Stimulated activated CD4-positive, alpha-beta T cell treated with anti-CD3 and anti-CD28 coated beads, Interleukin-2, amount 100 ng/mL, for 48 hours (primary cell): ENCODE data around the gene APOBEC4.

Experiments
- DNase-seq, 2 donors: peaks; one replicate each; pipeline ENCODE4 v3.0.0-alpha.2; 2020

APOBEC4 gene

DNA sequence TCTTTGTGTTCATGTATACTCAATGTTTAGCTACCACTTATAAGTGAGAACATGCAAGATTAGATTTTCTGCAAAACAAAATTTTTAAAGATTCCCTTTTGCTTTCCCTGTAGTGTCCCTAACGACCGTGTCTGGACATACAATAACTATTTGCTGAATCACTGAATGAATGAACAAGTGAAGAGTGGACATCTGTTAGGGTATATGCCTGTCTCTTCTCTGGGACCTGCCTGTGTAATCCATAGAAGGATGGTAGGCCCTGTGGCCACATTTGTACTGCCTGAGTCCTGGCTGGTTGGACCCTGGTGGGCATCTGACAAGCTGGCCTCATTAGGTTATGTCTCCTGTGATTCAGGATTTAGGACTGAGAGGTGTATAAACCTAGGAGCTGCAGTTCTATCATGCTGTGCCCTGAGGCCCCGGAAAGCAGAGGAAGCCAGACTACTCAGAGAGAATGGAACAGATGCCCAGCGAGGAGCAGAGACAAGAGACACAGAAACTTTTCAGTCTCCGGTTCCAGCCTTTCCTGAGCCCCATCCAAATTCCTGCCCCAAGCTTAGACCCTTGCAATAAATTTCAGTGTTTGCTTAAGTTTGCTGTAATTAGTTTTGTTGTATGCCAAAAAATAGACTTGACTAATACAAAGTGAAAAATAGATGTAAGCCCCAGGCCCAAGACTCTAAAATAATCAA is 55.3 kb downstream of the APOBEC4 start:
- DNase-seq = no peak

DNA sequence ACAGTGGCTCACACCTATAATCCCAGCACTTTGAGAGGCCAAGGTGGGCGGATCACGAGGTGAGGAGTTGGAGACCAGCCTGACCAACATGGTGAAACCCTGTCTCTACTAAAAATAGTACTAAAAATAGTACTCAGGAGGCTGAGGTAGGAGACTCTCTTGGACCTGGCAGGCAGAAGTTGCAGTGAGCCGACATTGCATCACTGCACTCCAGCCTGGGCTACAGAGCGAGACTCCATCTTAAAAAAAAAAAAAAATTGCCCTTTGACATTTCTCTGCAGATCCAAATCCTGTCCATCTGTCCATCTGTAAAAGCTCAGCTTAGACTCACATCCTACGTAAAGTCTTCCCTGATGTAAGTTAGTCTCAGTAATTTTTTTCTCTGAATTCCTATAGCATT is 56.6 kb downstream of the APOBEC4 start:
- no peak for DNase-seq
